ENCODE data around the gene ACOX2. TPM values are rescaled to one million over a fixed set of nuclear protein-coding genes. Genes with fewer than 3 reads are reported as not detected.

ACOX2 gene
- total and polyA plus RNA-seq, 2 of the 8 experiments (the other 6 are each of a cell fraction or from before 2014, with no cell fraction given) = 3.2 to 9.2 TPM

- H3K4me2 ChIP-seq (ENCODE audit: insufficient read depth in 1 of 2, low read depth in 2 of 2, low read length in 2 of 2) = no peak overlapping the region
- H4K20me1 ChIP-seq (replicated peaks in 1 of 2; ENCODE audit: control insufficient read depth in 1 of 2, insufficient read depth in 2 of 2, low read length in 2 of 2) = no peaks in the 10 kb centered on the region
- H2AK5ac ChIP-seq (ENCODE audit: low read depth, low read length) = no peak overlapping the region
- H2BK20ac ChIP-seq (ENCODE audit: low read length) = no peak overlapping the region
- no peak overlapping the region for H3K14ac ChIP-seq (ENCODE audit: insufficient read length)
- DNase-seq (ENCODE audit: low read depth in 1 of 2, low spot score in 2 of 2) = no peak
- H3K23me2 ChIP-seq (ENCODE audit: low read depth, low read length) = no peaks in the 10 kb centered on the region
- H2BK5ac ChIP-seq (ENCODE audit: low read depth, low read length) = no peak overlapping the region
- no peak overlapping the region for H2AFZ ChIP-seq (ENCODE audit: low read length)
- no peak overlapping the region for H4K8ac ChIP-seq (ENCODE audit: extremely low read depth, insufficient read depth, low read length)
- H3K4me1 ChIP-seq (replicated peaks in 1 of 4; ENCODE audit: control insufficient read depth in 3 of 4, insufficient read depth in 4 of 4, low read length in 3 of 4) = no peaks in the 10 kb centered on the region
- no peak overlapping the region for H3K9ac ChIP-seq (replicated peaks in 1 of 4; ENCODE audit: extremely low read depth in 1 of 4, low read depth in 3 of 4, low read length in 3 of 4)
- no peak overlapping the region for H2BK15ac ChIP-seq (ENCODE audit: low read length)
- no peak overlapping the region for H3K23ac ChIP-seq (ENCODE audit: insufficient read length)
- H3K36me3 ChIP-seq (ENCODE audit: control insufficient read depth in 2 of 4, insufficient read depth in 4 of 4, low read length in 3 of 4) = no peaks in the 10 kb centered on the region
- FAIRE-seq = no peak
- no peak overlapping the region for H4K91ac ChIP-seq (replicated peaks; ENCODE audit: insufficient read length, low read length)
- no peak overlapping the region for H3K4me3 ChIP-seq (ENCODE audit: extremely low read depth in 1 of 4, insufficient read depth in 2 of 4, low read depth in 3 of 4, low read length in 4 of 4)
- no peak overlapping the region for H3K56ac ChIP-seq (replicated peaks; ENCODE audit: insufficient read length, low read depth, low read length)
- no peak overlapping the region for H4K5ac ChIP-seq (ENCODE audit: insufficient read length, low read depth, low read length)
- TF ChIP-seq USF2 (IDR thresholded peaks at IDR 0.05; ENCODE audit: low read length) = no peak
- no peak for TF ChIP-seq CTBP2 (IDR thresholded peaks at IDR 0.05; ENCODE audit: borderline replicate concordance, insufficient read depth, insufficient read length, low read length)
- TF ChIP-seq RBBP5 (IDR thresholded peaks at IDR 0.05; ENCODE audit: borderline replicate concordance, low read depth, low read length) = no peak
- no peak for TF ChIP-seq POU5F1 (IDR thresholded peaks at IDR 0.05; ENCODE audit: low read depth, low read length)
- 94% methylated on average over 2 of the region's 2 CpGs; no CpG with 5 or more reads in 1 of the 2 experiments for WGBS, 2 experiments (ENCODE audit: extremely low coverage in 1 of 2, insufficient coverage in 1 of 2, insufficient read length in 1 of 2, insufficient replicate concordance in 2 of 2, low coverage in 1 of 2, low lambda C conversion rate in 2 of 2, missing lambda C conversion rate in 1 of 2)
- H2BK12ac ChIP-seq (ENCODE audit: low read depth, low read length) = no peak overlapping the region
- ChIA-PET CTCF (ENCODE audit: partially characterized antibody) (no interaction called here), POLR2A (ENCODE audit: partially characterized antibody) (no interaction called here)
- H3K18ac ChIP-seq (ENCODE audit: extremely low read depth, low read length) = no peak overlapping the region
- no peaks in the 10 kb centered on the region for H3K9me3 ChIP-seq (ENCODE audit: insufficient read depth in 2 of 2, low read depth in 1 of 2, low read length in 1 of 2)
- H3K27ac ChIP-seq (ENCODE audit: low read depth, low read length) = no peak overlapping the region
- no peak overlapping the region for H2BK120ac ChIP-seq (replicated peaks; ENCODE audit: low read depth, low read length)
- H3K27me3 ChIP-seq (replicated peaks in 1 of 4; ENCODE audit: control insufficient read depth in 3 of 4, extremely low read depth in 1 of 4, insufficient read depth in 3 of 4, low read length in 3 of 4) = no peaks in the 10 kb centered on the region
- no peak overlapping the region for H3K4ac ChIP-seq (replicated peaks; ENCODE audit: insufficient read length, low read depth, low read length)
- no peaks in the 10 kb centered on the region for H3K79me1 ChIP-seq (ENCODE audit: low read depth, low read length)
- no peaks in the 10 kb centered on the region for H3K79me2 ChIP-seq (ENCODE audit: control insufficient read depth in 1 of 2, insufficient read depth in 2 of 2, low read length in 2 of 2)
Observed at GRCh38 chr3:58478781-58479180, 58.2 kb downstream of the ACOX2 start.

All from H1 (cell line).